A549 (cell line): ENCODE measurements around the gene TM2D3.

Experiments
- POLR2A ChIP-seq: IDR thresholded peaks from 2 replicates; pipeline ENCODE4 v1.6.1; 2012; ENCODE audit warnings: mild to moderate bottlenecking, low read length
- TF ChIP-seq, protein P1 (sequence below): fragments of >200 bp; sonication (Bioruptor Twin); formaldehyde crosslinking; IDR thresholded peaks from 3 replicates; pipeline ENCODE4 v1.5.1; 2016

DNA sequence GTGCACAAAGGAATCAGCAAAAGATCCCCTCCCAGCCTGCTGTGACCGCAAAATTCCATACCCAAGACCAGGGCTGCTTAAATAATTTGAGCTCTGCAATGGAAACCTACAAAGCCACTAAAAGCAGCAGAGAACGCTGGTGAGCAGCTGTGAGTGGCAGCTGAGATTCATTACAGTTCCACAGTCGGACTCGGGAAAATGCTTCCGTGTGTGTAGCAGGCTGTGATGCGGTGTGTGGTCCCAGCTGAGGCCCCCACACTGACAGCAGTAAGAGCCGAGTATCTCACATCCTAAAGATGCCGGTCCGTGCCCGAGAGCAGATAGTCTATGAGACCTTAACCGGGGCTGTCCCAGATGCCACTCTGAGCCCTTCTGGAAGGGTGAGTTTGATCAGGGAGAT lies 37.4 kb downstream of the TM2D3 start:
- TF ChIP-seq, protein P1, sequence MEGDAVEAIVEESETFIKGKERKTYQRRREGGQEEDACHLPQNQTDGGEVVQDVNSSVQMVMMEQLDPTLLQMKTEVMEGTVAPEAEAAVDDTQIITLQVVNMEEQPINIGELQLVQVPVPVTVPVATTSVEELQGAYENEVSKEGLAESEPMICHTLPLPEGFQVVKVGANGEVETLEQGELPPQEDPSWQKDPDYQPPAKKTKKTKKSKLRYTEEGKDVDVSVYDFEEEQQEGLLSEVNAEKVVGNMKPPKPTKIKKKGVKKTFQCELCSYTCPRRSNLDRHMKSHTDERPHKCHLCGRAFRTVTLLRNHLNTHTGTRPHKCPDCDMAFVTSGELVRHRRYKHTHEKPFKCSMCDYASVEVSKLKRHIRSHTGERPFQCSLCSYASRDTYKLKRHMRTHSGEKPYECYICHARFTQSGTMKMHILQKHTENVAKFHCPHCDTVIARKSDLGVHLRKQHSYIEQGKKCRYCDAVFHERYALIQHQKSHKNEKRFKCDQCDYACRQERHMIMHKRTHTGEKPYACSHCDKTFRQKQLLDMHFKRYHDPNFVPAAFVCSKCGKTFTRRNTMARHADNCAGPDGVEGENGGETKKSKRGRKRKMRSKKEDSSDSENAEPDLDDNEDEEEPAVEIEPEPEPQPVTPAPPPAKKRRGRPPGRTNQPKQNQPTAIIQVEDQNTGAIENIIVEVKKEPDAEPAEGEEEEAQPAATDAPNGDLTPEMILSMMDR = no peak
- no peak for TF ChIP-seq POLR2A
